K562 (cell line): ENCODE data around the gene GFOD1. TPM values are rescaled to one million over a fixed set of nuclear protein-coding genes. Genes with fewer than 3 reads are reported as not detected.

Experiments used
- ATAC-seq: fragments of 200-7000 bp; cut with Tn5 transposase; 3 replicates; pipeline ENCODE4 v1.9.1; 2020; ENCODE audit warnings: moderate library complexity
- BruUV-seq: library from RNA; stranded (reverse); fragments of 400-500 nt; replicated peaks from 2 replicates; lab custom pipeline; 2021; lab: Mats Ljungman, UMichigan
- CTCF ChIA-PET: fragments of 300-600 bp; formaldehyde crosslinking; extraction: SDS; loops from one replicate; lab custom pipeline; 2021; ENCODE audit warnings: low intra/inter-chr PET ratio; lab: Yijun Ruan, JAX
- POLR2A ChIA-PET: fragments of 300-600, 350-650 bp; sonication (Branson Sonifier 250); formaldehyde crosslinking; extraction: SDS; loops from one replicate; lab custom pipeline; 2021; ENCODE audit warnings: antibody characterized with exemption, inconsistent platforms; lab: Yijun Ruan, JAX
- DNase-seq, 4 experiments: peaks; one replicate each; pipeline versions ENCODE4 v3.0.0 to v3.0.0-alpha.2; 2011 to 2018; ENCODE audit warnings: low spot score in 3 of 4, mixed read lengths in 3 of 4; ENCODE audit errors: extremely low read depth in 1 of 4
- FAIRE-seq: peaks from 2 replicates; lab custom pipeline; 2011; peaks lifted over from hg19 to GRCh38; lab: Jason Lieb, UNC
- H2AFZ ChIP-seq: 2 replicates; pipeline ENCODE4 v1.6.0; 2011; ENCODE audit warnings: low read depth, low read length, control low read depth, inconsistent platforms
- H3K27ac ChIP-seq: fragments of 200-600 bp; 3 replicates; pipeline ENCODE4 v1.8.0; 2011; ENCODE audit warnings: low read depth, mild to moderate bottlenecking, control low read depth, inconsistent platforms, low read length, moderate library complexity, mixed read lengths; ENCODE audit errors: extremely low read depth
- H3K27me3 ChIP-seq, 2 experiments: fragments of 300-600 bp in 1 of 2; 2 replicates in 1 of 2; 3 replicates in 1 of 2; pipeline versions ENCODE4 v1.6.0 to v1.8.0; 2011; ENCODE audit warnings: inconsistent platforms in 2 of 2, low read length in 2 of 2, mild to moderate bottlenecking in 1 of 2, mixed read lengths in 1 of 2, moderate library complexity in 1 of 2; ENCODE audit not compliant: control insufficient read depth in 2 of 2, insufficient read depth in 2 of 2
- H3K36me3 ChIP-seq: fragments of 300-600 bp; 3 replicates; pipeline ENCODE4 v1.8.0; 2011; ENCODE audit warnings: mild to moderate bottlenecking, low read length, inconsistent platforms; ENCODE audit not compliant: control insufficient read depth, insufficient read depth
- H3K4me1 ChIP-seq, 2 experiments: fragments of 200-600 bp in 1 of 2; replicated peaks in 1 of 2; 2 replicates in 1 of 2; 3 replicates in 1 of 2; pipeline versions ENCODE4 v1.5.1 to v1.8.0; 2011; ENCODE audit warnings: inconsistent platforms in 2 of 2, low read length in 2 of 2, mild to moderate bottlenecking in 1 of 2, mixed read lengths in 1 of 2, moderate library complexity in 1 of 2; ENCODE audit not compliant: control insufficient read depth in 2 of 2, insufficient read depth in 2 of 2
- H3K4me2 ChIP-seq: 2 replicates; pipeline ENCODE4 v1.6.1; 2011; ENCODE audit warnings: low read length, control low read depth, inconsistent platforms, mixed read lengths; ENCODE audit not compliant: insufficient read depth
- H3K4me3 ChIP-seq: fragments of 200-600 bp; sonication (generic), shearing (Covaris generic); 2 replicates; pipeline ENCODE4 v1.5.1; 2016; ENCODE audit warnings: control low read depth, inconsistent platforms
- H3K79me2 ChIP-seq: fragments of 200-600 bp; 3 replicates; pipeline ENCODE4 v1.8.0; 2011; ENCODE audit warnings: low read length, inconsistent platforms; ENCODE audit not compliant: control insufficient read depth, insufficient read depth
- H3K9ac ChIP-seq, 2 experiments: 2 replicates each; pipeline versions ENCODE4 v1.6.0 to v1.6.1; 2011; ENCODE audit warnings: low read depth in 2 of 2, low read length in 2 of 2, control low read depth in 1 of 2, inconsistent platforms in 1 of 2, mild to moderate bottlenecking in 1 of 2, mixed read lengths in 1 of 2; ENCODE audit not compliant: insufficient read depth in 1 of 2
- H3K9me1 ChIP-seq: one replicate; pipeline ENCODE4 v1.6.0; 2011; ENCODE audit warnings: inconsistent platforms, mild to moderate bottlenecking, low read length, moderate library complexity; ENCODE audit not compliant: control insufficient read depth, insufficient read depth
- H3K9me3 ChIP-seq: replicated peaks from 2 replicates; pipeline ENCODE4 v1.5.1; 2011; ENCODE audit warnings: low read depth, low read length, inconsistent platforms; ENCODE audit not compliant: control insufficient read depth, insufficient read depth
- H4K20me1 ChIP-seq: replicated peaks from 2 replicates; pipeline ENCODE4 v1.6.1; 2011; ENCODE audit warnings: low read length, inconsistent platforms, mixed read lengths; ENCODE audit not compliant: control insufficient read depth, insufficient read depth
- ESRRB ChIP-seq: fragments of 250-450 bp; sonication (Bioruptor Pico); IDR thresholded peaks from 2 replicates; pipeline ENCODE4 v1.5.0; 2020; ENCODE audit warnings: mild to moderate bottlenecking, moderate library complexity, borderline replicate concordance
- FOXP1 ChIP-seq: sonication (generic); formaldehyde crosslinking; IDR thresholded peaks from 2 replicates; pipeline ENCODE4 v1.8.0; 2022; ENCODE audit warnings: mild to moderate bottlenecking, missing genetic modification reagents
- HLTF ChIP-seq: fragments of 450-650 bp; IDR thresholded peaks from 2 replicates; pipeline ENCODE4 v1.6.1; 2016
- JUNB ChIP-seq: fragments of 450-650 bp; formaldehyde crosslinking; conservative IDR thresholded peaks from 2 replicates; pipeline ENCODE4 v1.4.0; 2020; ENCODE audit warnings: mild to moderate bottlenecking
- L3MBTL2 ChIP-seq: fragments of 450-650 bp; IDR thresholded peaks from 2 replicates; pipeline ENCODE4 v1.6.1; 2016; ENCODE audit warnings: mild to moderate bottlenecking, moderate library complexity
- LEF1 ChIP-seq: fragments of 450-650 bp; IDR thresholded peaks from 2 replicates; pipeline ENCODE4 v1.6.1; 2016; ENCODE audit warnings: mild to moderate bottlenecking
- MCM5 ChIP-seq: fragments of 450-650 bp; IDR thresholded peaks from 2 replicates; pipeline ENCODE4 v1.6.1; 2016; ENCODE audit warnings: low read depth
- MYNN ChIP-seq, 2 experiments: sonication (generic); formaldehyde crosslinking in 1 of 2; IDR thresholded peaks; 2 replicates each; pipeline versions ENCODE4 v1.5.0 to v1.6.1; 2016 to 2020; ENCODE audit warnings: antibody characterized with exemption in 1 of 2, missing genetic modification reagents in 1 of 2
- NCOR1 ChIP-seq: fragments of 450-650 bp; IDR thresholded peaks from 2 replicates; pipeline ENCODE4 v1.6.1; 2016; ENCODE audit warnings: mild to moderate bottlenecking, moderate library complexity
- TAF15 ChIP-seq: fragments of 200-400 bp; formaldehyde crosslinking; IDR thresholded peaks from 2 replicates; pipeline ENCODE4 v1.6.1; 2017; ENCODE audit warnings: mild to moderate bottlenecking, low read depth, low read length, moderate library complexity
- ZBTB7A ChIP-seq: IDR thresholded peaks from 2 replicates; pipeline ENCODE4 v1.6.1; 2011; ENCODE audit warnings: low read depth, mild to moderate bottlenecking, low read length, moderate library complexity, borderline replicate concordance; ENCODE audit not compliant: control insufficient read depth
- WGBS: fragments of 100-300 bp; shearing (Covaris generic); methylation state at CpG from one replicate; pipeline ENCODE4 v1.1.6; 2016; ENCODE audit warnings: low coverage, mixed read lengths; ENCODE audit not compliant: insufficient coverage; ENCODE audit errors: missing lambda C conversion rate; 5-methylcytosine and 5-hydroxymethylcytosine counted together
- in situ Hi-C: fragments of 300-500 bp; cut with MboI; formaldehyde crosslinking; loops from 4 replicates; pipeline ENCODE4 v1.15.0; 2018; ENCODE audit warnings: inconsistent platforms, mixed read lengths
- intact Hi-C: fragments of 100-400 bp; cut with micrococcal nuclease; formaldehyde crosslinking; loops from 2 replicates; pipeline ENCODE4 v1.14.2; 2022
- polyA plus RNA-seq, 8 experiments: library from polyadenylated mRNA; depleted of rRNA in 4 of 8; stranded (reverse) in 5 of 8; unstranded in 3 of 8; fragments of >200 nt; fragmentation: Nextera tagmentation in 2 of 8; fragmentation: Illumina TruSeq in 1 of 8; extraction: Ambion mirVana in 2 of 8; extraction: Trizol in 1 of 8; gene quantifications; 2 replicates each; pipeline versions ENCODE4 v1.2.1 to v1.2.3, GENCODE V29; 2011 to 2014; ENCODE audit warnings: inconsistent platforms in 1 of 8, missing spikeins in 1 of 8
- total RNA-seq, 7 experiments: library from RNA; depleted of rRNA in 6 of 7; stranded (reverse); fragments of >200 nt in 6 of 7; fragmentation: Illumina TruSeq in 2 of 7; extraction: Trizol in 2 of 7; gene quantifications; 2 replicates each; pipeline versions ENCODE4 v1.2.1 to v1.2.3, GENCODE V29; 2011 to 2021; ENCODE audit warnings: low replicate concordance in 1 of 7
- TF ChIP-seq, protein P1 (sequence below), 2 experiments: IDR thresholded peaks; 2 replicates each; pipeline ENCODE4 v1.6.1; 2011; ENCODE audit warnings: borderline replicate concordance in 1 of 2, control low read depth in 1 of 2, low read depth in 1 of 2, low read length in 1 of 2, mild to moderate bottlenecking in 1 of 2, mixed read lengths in 1 of 2, moderate library complexity in 1 of 2; ENCODE audit not compliant: insufficient read depth in 1 of 2, insufficient read length in 1 of 2, poor library complexity in 1 of 2, severe bottlenecking in 1 of 2; ENCODE audit errors: extremely low read depth in 1 of 2
- TF ChIP-seq, protein P2 (sequence below), 2 experiments: fragments of 150-350 bp in 1 of 2; IDR thresholded peaks; 2 replicates each; pipeline ENCODE4 v1.6.1; 2012 to 2016; ENCODE audit warnings: low read depth in 2 of 2, low read length in 2 of 2, mild to moderate bottlenecking in 1 of 2, moderate library complexity in 1 of 2

Gene GFOD1
- total and polyA plus RNA-seq, 9 of the 15 experiments (the other 6 are each of a cell fraction or from before 2014, with no cell fraction given): 3.8 to 12.0 (median 8.2) TPM

DNA sequence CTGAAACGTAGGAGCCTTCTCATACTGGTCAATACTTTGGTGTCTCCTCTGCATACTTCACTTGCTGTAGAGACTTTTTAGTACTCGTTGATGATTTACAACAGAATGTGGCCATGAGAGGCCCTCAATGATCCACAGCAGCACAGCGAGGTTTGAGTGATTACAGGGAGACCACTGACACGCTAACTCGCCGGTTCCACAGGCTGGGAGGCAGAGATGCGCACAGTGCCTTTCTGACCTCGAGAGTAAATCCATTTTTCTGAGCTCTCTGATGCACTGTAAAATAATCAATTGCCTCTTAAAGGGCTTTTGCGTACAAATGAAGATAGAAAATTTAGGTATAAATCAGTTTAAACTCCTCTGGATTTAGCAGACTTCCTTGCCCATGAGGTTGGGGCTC, 102.9 kb downstream of the GFOD1 start:
- H3K27ac ChIP-seq: no peak overlapping the region
- no peaks in the 10 kb centered on the region for H3K79me2 ChIP-seq
- ChIA-PET CTCF (no interaction called here), POLR2A (interaction anchor here (0.7 to 1.5 kb wide), 5 partner anchors 10 to 192 kb away, joined by 3 to 4 read pairs (median 3); no protein-coding TSS in a partner anchor)
- intact Hi-C loops (no loop called here), in situ Hi-C loops (no loop called here)
- H3K9me1 ChIP-seq: no peaks in the 10 kb centered on the region
- no peak overlapping the region for H2AFZ ChIP-seq
- no TSS peak for BruUV-seq
- H3K27me3 ChIP-seq: peaks cover 0 to 8% of the 10 kb centered on the region in 2 experiments; a peak in 2 of 5 replicates
- H3K4me1 ChIP-seq: peaks cover 4 to 14% of the 10 kb centered on the region in 2 experiments; a peak in 4 of 5 replicates
- H3K36me3 ChIP-seq: no peaks in the 10 kb centered on the region
- ATAC-seq: no peak
- no peaks in the 10 kb centered on the region for H3K9me3 ChIP-seq
- H3K4me3 ChIP-seq: no peak overlapping the region
- peaks cover 23% of the 10 kb centered on the region for H4K20me1 ChIP-seq
- WGBS: 56% methylated on average over 9 of the region's 9 CpGs
- H3K4me2 ChIP-seq: no peak overlapping the region
- FAIRE-seq: no peak
- H3K9ac ChIP-seq: no peak overlapping the region
- no peak for DNase-seq
- TF ChIP-seq, protein P1, sequence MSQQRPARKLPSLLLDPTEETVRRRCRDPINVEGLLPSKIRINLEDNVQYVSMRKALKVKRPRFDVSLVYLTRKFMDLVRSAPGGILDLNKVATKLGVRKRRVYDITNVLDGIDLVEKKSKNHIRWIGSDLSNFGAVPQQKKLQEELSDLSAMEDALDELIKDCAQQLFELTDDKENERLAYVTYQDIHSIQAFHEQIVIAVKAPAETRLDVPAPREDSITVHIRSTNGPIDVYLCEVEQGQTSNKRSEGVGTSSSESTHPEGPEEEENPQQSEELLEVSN (IDR thresholded peaks at IDR 0.05; ENCODE audit: borderline replicate concordance in 1 of 2, extremely low read depth in 1 of 2, insufficient read depth in 1 of 2, insufficient read length in 1 of 2, low read depth in 1 of 2, low read length in 1 of 2, poor library complexity in 1 of 2, severe bottlenecking in 1 of 2): no peak
- TF ChIP-seq, protein P2, sequence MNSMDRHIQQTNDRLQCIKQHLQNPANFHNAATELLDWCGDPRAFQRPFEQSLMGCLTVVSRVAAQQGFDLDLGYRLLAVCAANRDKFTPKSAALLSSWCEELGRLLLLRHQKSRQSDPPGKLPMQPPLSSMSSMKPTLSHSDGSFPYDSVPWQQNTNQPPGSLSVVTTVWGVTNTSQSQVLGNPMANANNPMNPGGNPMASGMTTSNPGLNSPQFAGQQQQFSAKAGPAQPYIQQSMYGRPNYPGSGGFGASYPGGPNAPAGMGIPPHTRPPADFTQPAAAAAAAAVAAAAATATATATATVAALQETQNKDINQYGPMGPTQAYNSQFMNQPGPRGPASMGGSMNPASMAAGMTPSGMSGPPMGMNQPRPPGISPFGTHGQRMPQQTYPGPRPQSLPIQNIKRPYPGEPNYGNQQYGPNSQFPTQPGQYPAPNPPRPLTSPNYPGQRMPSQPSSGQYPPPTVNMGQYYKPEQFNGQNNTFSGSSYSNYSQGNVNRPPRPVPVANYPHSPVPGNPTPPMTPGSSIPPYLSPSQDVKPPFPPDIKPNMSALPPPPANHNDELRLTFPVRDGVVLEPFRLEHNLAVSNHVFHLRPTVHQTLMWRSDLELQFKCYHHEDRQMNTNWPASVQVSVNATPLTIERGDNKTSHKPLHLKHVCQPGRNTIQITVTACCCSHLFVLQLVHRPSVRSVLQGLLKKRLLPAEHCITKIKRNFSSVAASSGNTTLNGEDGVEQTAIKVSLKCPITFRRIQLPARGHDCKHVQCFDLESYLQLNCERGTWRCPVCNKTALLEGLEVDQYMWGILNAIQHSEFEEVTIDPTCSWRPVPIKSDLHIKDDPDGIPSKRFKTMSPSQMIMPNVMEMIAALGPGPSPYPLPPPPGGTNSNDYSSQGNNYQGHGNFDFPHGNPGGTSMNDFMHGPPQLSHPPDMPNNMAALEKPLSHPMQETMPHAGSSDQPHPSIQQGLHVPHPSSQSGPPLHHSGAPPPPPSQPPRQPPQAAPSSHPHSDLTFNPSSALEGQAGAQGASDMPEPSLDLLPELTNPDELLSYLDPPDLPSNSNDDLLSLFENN (IDR thresholded peaks at IDR 0.05; ENCODE audit: low read depth in 2 of 2, low read length in 2 of 2): no peak
- TF ChIP-seq MYNN (IDR thresholded peaks at IDR 0.05) (no peak), MYNN (CRISPR knock-in tag; IDR thresholded peaks at IDR 0.05) (no peak), FOXP1 (no peak), ESRRB (no peak), JUNB (no peak), TAF15 (no peak), NCOR1 (no peak), ZBTB7A (no peak), L3MBTL2 (no peak), MCM5 (no peak), HLTF (no peak), LEF1 (no peak)
